ENCODE data around the gene ADGRF5. TPM values are rescaled to one million over a fixed set of nuclear protein-coding genes. Genes with fewer than 3 reads are reported as not detected.

The ADGRF5 gene
- total RNA-seq, 2 experiments from 2014 or later = not detected

- Mint-ChIP-seq H3K36me3 (ENCODE audit: low read depth) (no peaks in the 10 kb centered on the region), H3K27ac (no peak overlapping the region), H3K9me3 (no peaks in the 10 kb centered on the region), H3K27me3 (no peaks in the 10 kb centered on the region), H3K4me3 (no peak overlapping the region), H3K4me1 (ENCODE audit: low read depth) (no peaks in the 10 kb centered on the region)
- peaks cover 0 to 6% of the 10 kb centered on the region in 2 experiments for H3K9me3 ChIP-seq (ENCODE audit: control insufficient read depth in 1 of 2, insufficient read depth in 1 of 2, low read length in 2 of 2)
- no peaks in the 10 kb centered on the region for H3K36me3 ChIP-seq (ENCODE audit: insufficient read depth, low read length)
- H3K4me1 ChIP-seq (ENCODE audit: insufficient read depth, low read length) = no peaks in the 10 kb centered on the region
- no peak overlapping the region for H3K27ac ChIP-seq (ENCODE audit: low read depth in 1 of 2, low read length in 2 of 2)
- no peak overlapping the region for H3K4me3 ChIP-seq (ENCODE audit: low read length)
- ATAC-seq (ENCODE audit: poor library complexity) (no peak), DNase-seq (no peak)
- POLR2A ChIA-PET = interaction anchor here (0.6 kb wide), 1 partner anchor 92 kb away, joined by 3 read pairs; no protein-coding TSS in a partner anchor
- intact Hi-C loops (cut with DNase I, micrococcal nuclease) = no loop called here
- CTCF ChIA-PET = no interaction called here
- no peaks in the 10 kb centered on the region for H3K27me3 ChIP-seq (ENCODE audit: control insufficient read depth in 1 of 2, insufficient read depth in 2 of 2, low read length in 2 of 2)
- TF ChIP-seq, protein P1, sequence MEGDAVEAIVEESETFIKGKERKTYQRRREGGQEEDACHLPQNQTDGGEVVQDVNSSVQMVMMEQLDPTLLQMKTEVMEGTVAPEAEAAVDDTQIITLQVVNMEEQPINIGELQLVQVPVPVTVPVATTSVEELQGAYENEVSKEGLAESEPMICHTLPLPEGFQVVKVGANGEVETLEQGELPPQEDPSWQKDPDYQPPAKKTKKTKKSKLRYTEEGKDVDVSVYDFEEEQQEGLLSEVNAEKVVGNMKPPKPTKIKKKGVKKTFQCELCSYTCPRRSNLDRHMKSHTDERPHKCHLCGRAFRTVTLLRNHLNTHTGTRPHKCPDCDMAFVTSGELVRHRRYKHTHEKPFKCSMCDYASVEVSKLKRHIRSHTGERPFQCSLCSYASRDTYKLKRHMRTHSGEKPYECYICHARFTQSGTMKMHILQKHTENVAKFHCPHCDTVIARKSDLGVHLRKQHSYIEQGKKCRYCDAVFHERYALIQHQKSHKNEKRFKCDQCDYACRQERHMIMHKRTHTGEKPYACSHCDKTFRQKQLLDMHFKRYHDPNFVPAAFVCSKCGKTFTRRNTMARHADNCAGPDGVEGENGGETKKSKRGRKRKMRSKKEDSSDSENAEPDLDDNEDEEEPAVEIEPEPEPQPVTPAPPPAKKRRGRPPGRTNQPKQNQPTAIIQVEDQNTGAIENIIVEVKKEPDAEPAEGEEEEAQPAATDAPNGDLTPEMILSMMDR (IDR thresholded peaks at IDR 0.05) = no peak
Observed at GRCh38 chr6:46925563-46926253, 4.0 kb upstream of the ADGRF5 start.

- no peaks in the 10 kb centered on the region for H3K4me1 Mint-ChIP-seq (ENCODE audit: low read depth)
- H3K9me3 Mint-ChIP-seq = no peaks in the 10 kb centered on the region
- no peak overlapping the region for H3K4me3 Mint-ChIP-seq
- no peaks in the 10 kb centered on the region for H3K27me3 Mint-ChIP-seq
- intact Hi-C loops (cut with DNase I, micrococcal nuclease) = no loop called here
- Histone ChIP-seq H3K27ac (ENCODE audit: low read depth in 1 of 2, low read length in 2 of 2) (no peak overlapping the region), H3K27me3 (ENCODE audit: control insufficient read depth in 1 of 2, insufficient read depth in 2 of 2, low read length in 2 of 2) (no peaks in the 10 kb centered on the region), H3K4me1 (ENCODE audit: insufficient read depth, low read length) (no peaks in the 10 kb centered on the region), H3K36me3 (ENCODE audit: insufficient read depth, low read length) (no peaks in the 10 kb centered on the region), H3K9me3 (ENCODE audit: control insufficient read depth in 1 of 2, insufficient read depth in 1 of 2, low read length in 2 of 2) (peaks cover 0 to 4% of the 10 kb centered on the region in 2 experiments), H3K4me3 (ENCODE audit: low read length) (no peak overlapping the region)
- ATAC-seq (ENCODE audit: poor library complexity) (no peak), DNase-seq (no peak)
- TF ChIP-seq, protein P1 (IDR thresholded peaks at IDR 0.05) = no peak
- CTCF ChIA-PET = no interaction called here
- H3K27ac Mint-ChIP-seq = no peak overlapping the region
- POLR2A ChIA-PET = no interaction called here
- H3K36me3 Mint-ChIP-seq (ENCODE audit: low read depth) = no peaks in the 10 kb centered on the region
Observed at GRCh38 chr6:46923476-46923875, 1.7 kb upstream of the ADGRF5 start.

- H3K4me1 Mint-ChIP-seq (ENCODE audit: low read depth) = no peaks in the 10 kb centered on the region
- no peak overlapping the region for H3K27ac Mint-ChIP-seq
- no peak overlapping the region for H3K4me3 Mint-ChIP-seq
- H3K9me3 Mint-ChIP-seq = no peaks in the 10 kb centered on the region
- no peaks in the 10 kb centered on the region for H3K36me3 Mint-ChIP-seq (ENCODE audit: low read depth)
- ChIA-PET POLR2A (no interaction called here), CTCF (no interaction called here)
- Histone ChIP-seq H3K4me3 (ENCODE audit: low read length) (no peak overlapping the region), H3K36me3 (ENCODE audit: insufficient read depth, low read length) (no peaks in the 10 kb centered on the region), H3K27ac (ENCODE audit: low read depth in 1 of 2, low read length in 2 of 2) (no peak overlapping the region), H3K9me3 (ENCODE audit: control insufficient read depth in 1 of 2, insufficient read depth in 1 of 2, low read length in 2 of 2) (peaks cover 0 to 4% of the 10 kb centered on the region in 2 experiments), H3K4me1 (ENCODE audit: insufficient read depth, low read length) (no peaks in the 10 kb centered on the region), H3K27me3 (ENCODE audit: control insufficient read depth in 1 of 2, insufficient read depth in 2 of 2, low read length in 2 of 2) (no peaks in the 10 kb centered on the region)
- intact Hi-C loops (cut with DNase I, micrococcal nuclease) = no loop called here
- DNase-seq (no peak), ATAC-seq (ENCODE audit: poor library complexity) (no peak)
- no peaks in the 10 kb centered on the region for H3K27me3 Mint-ChIP-seq
- TF ChIP-seq, protein P1 (IDR thresholded peaks at IDR 0.05) = no peak
Observed at GRCh38 chr6:46921059-46921458, 679 bp downstream of the ADGRF5 start.
